Measurements from ENCODE around the gene FHIT.
"Not testable (repeated sequence)": the region's sequence is repeated elsewhere in the genome, so short reads cannot be mapped to it uniquely, and the experiment has no call there.

Gene FHIT

GRCh38 chr3:61111825-61112224, 139.4 kb downstream of the FHIT start:
- DNase-seq (ENCODE audit: low spot score) = no peak

- no peak for DNase-seq (ENCODE audit: low spot score)
Measured at GRCh38 chr3:61110576-61110975, 140.7 kb downstream of the FHIT start.

GRCh38 chr3:61108247-61109019, 142.8 kb downstream of the FHIT start:
- DNase-seq (ENCODE audit: low spot score) = no peak

- DNase-seq (ENCODE audit: low spot score) = peak; percentile 75
Measured at GRCh38 chr3:61094608-61095007, 156.6 kb downstream of the FHIT start.

- no peak for DNase-seq (ENCODE audit: low spot score)
Measured at GRCh38 chr3:61093364-61093763, 157.9 kb downstream of the FHIT start.

GRCh38 chr3:61092870-61093269, 158.4 kb downstream of the FHIT start:
- DNase-seq (ENCODE audit: low spot score) = no peak

- no peak for DNase-seq (ENCODE audit: low spot score)
Measured at GRCh38 chr3:61090389-61091169, 160.7 kb downstream of the FHIT start.

GRCh38 chr3:61087465-61087864, 163.8 kb downstream of the FHIT start:
- no peak for DNase-seq (ENCODE audit: low spot score)

GRCh38 chr3:61081554-61081953, 169.7 kb downstream of the FHIT start:
- DNase-seq (ENCODE audit: low spot score) = no peak

- DNase-seq (ENCODE audit: low spot score) = no peak
Measured at GRCh38 chr3:61080737-61081445, 170.4 kb downstream of the FHIT start.

- DNase-seq (ENCODE audit: low spot score) = no peak
Measured at GRCh38 chr3:61078048-61078752, 173.1 kb downstream of the FHIT start.

- no peak for DNase-seq (ENCODE audit: low spot score)
Measured at GRCh38 chr3:61077551-61077950, 173.7 kb downstream of the FHIT start.

- no peak for DNase-seq (ENCODE audit: low spot score)
Measured at GRCh38 chr3:61074783-61075182, 176.5 kb downstream of the FHIT start.

GRCh38 chr3:61073566-61074165, 177.6 kb downstream of the FHIT start:
- DNase-seq (ENCODE audit: low spot score) = no peak

GRCh38 chr3:61068084-61068483, 183.2 kb downstream of the FHIT start:
- no peak for DNase-seq (ENCODE audit: low spot score)

- DNase-seq (ENCODE audit: low spot score) = no peak
Measured at GRCh38 chr3:61066800-61067199, 184.5 kb downstream of the FHIT start.

GRCh38 chr3:61066222-61066621, 185.0 kb downstream of the FHIT start:
- DNase-seq (ENCODE audit: low spot score) = not testable (repeated sequence)

GRCh38 chr3:61065451-61066011, 185.7 kb downstream of the FHIT start:
- DNase-seq (ENCODE audit: low spot score) = no peak

GRCh38 chr3:61061092-61061723, 190.0 kb downstream of the FHIT start:
- DNase-seq (ENCODE audit: low spot score) = no peak

- DNase-seq (ENCODE audit: low spot score) = no peak
Measured at GRCh38 chr3:61060411-61060861, 190.8 kb downstream of the FHIT start.

- DNase-seq (ENCODE audit: low spot score) = no peak
Measured at GRCh38 chr3:61058836-61059235, 192.4 kb downstream of the FHIT start.
